HepG2 (cell line): ENCODE measurements around the gene HADHA. TPM values are rescaled to one million over a fixed set of nuclear protein-coding genes. Genes with fewer than 3 reads are reported as not detected.
A peak's percentile ranks its signal among the peaks of the same experiment; 100 is the strongest.

Experiments used
- ARID4A ChIP-seq: sonication (generic); formaldehyde crosslinking; IDR thresholded peaks from 2 replicates; pipeline ENCODE4 v1.5.0; 2020; ENCODE audit warnings: mild to moderate bottlenecking, missing genetic modification reagents, borderline replicate concordance
- ARNT2 ChIP-seq: sonication (generic); formaldehyde crosslinking; IDR thresholded peaks from 2 replicates; pipeline ENCODE4 v1.8.0; 2022; ENCODE audit warnings: mild to moderate bottlenecking, low read depth, missing genetic modification reagents, moderate library complexity
- CREB1 ChIP-seq, 2 experiments: fragments of 450-650 bp in 1 of 2; IDR thresholded peaks; 2 replicates each; pipeline ENCODE4 v1.6.1; 2016 to 2017; ENCODE audit warnings: control low read depth in 1 of 2, mild to moderate bottlenecking in 1 of 2, missing compliant biosample characterization in 1 of 2, missing genetic modification characterization in 1 of 2
- DBP ChIP-seq: sonication (generic); formaldehyde crosslinking; IDR thresholded peaks from 2 replicates; pipeline ENCODE4 v1.4.0; 2020; ENCODE audit warnings: missing genetic modification reagents; ENCODE audit errors: not compliant biosample characterization
- MXD4 ChIP-seq: IDR thresholded peaks from 2 replicates; pipeline ENCODE4 v1.6.1; 2016; ENCODE audit warnings: mild to moderate bottlenecking, missing biosample characterization, missing genetic modification reagents
- PATZ1 ChIP-seq: sonication (generic); formaldehyde crosslinking; IDR thresholded peaks from 2 replicates; pipeline ENCODE4 v1.4.0; 2020; ENCODE audit warnings: missing genetic modification reagents
- PITX1 ChIP-seq: sonication (generic); formaldehyde crosslinking; IDR thresholded peaks from 2 replicates; pipeline ENCODE4 v1.5.1; 2020; ENCODE audit warnings: mild to moderate bottlenecking, missing genetic modification reagents
- SIN3A ChIP-seq: IDR thresholded peaks from 2 replicates; pipeline ENCODE4 v1.6.1; 2011; ENCODE audit warnings: low read depth, mild to moderate bottlenecking, control low read depth, low read length, borderline replicate concordance
- SP1 ChIP-seq, 2 experiments: fragments of 450-650 bp in 1 of 2; sonication (generic) in 1 of 2; formaldehyde crosslinking in 1 of 2; IDR thresholded peaks; 2 replicates each; pipeline versions ENCODE4 v1.4.0 to v1.6.1; 2016 to 2020; ENCODE audit warnings: missing genetic modification reagents in 1 of 2
- SP5 ChIP-seq: IDR thresholded peaks from 2 replicates; pipeline ENCODE4 v1.6.1; 2016; ENCODE audit warnings: low read depth, borderline replicate concordance
- TBX2 ChIP-seq: sonication (generic); formaldehyde crosslinking; IDR thresholded peaks from 2 replicates; pipeline ENCODE4 v1.5.0; 2020; ENCODE audit warnings: missing genetic modification reagents, mild to moderate bottlenecking, borderline replicate concordance
- YY1 ChIP-seq: IDR thresholded peaks from 2 replicates; pipeline ENCODE4 v1.6.1; 2011; ENCODE audit warnings: low read length, low read depth, moderate library complexity, mild to moderate bottlenecking; ENCODE audit not compliant: insufficient read depth, insufficient replicate concordance
- ZBTB7A ChIP-seq: sonication (generic); formaldehyde crosslinking; IDR thresholded peaks from 2 replicates; pipeline ENCODE4 v1.8.0; 2022; ENCODE audit warnings: mild to moderate bottlenecking, missing genetic modification reagents
- ZNF136 ChIP-seq: sonication (generic); formaldehyde crosslinking; IDR thresholded peaks from 2 replicates; pipeline ENCODE4 v1.8.1; 2022; ENCODE audit warnings: low read depth, mild to moderate bottlenecking, moderate library complexity, missing genetic modification reagents
- ZNF33B ChIP-seq: sonication (generic); formaldehyde crosslinking; IDR thresholded peaks from 2 replicates; pipeline ENCODE4 v1.5.1; 2020; ENCODE audit warnings: mild to moderate bottlenecking, missing genetic modification reagents
- ZNF629 ChIP-seq: sonication (generic); formaldehyde crosslinking; conservative IDR thresholded peaks from 2 replicates; pipeline ENCODE4 v1.5.0; 2020; ENCODE audit warnings: missing genetic modification reagents
- ZNF768 ChIP-seq: sonication (generic); formaldehyde crosslinking; IDR thresholded peaks from 2 replicates; pipeline ENCODE4 v1.4.0; 2020; ENCODE audit warnings: missing genetic modification reagents
- ZNF770 ChIP-seq: sonication (generic); formaldehyde crosslinking; IDR thresholded peaks from 2 replicates; pipeline ENCODE4 v1.5.0; 2020; ENCODE audit warnings: mild to moderate bottlenecking, missing genetic modification reagents
- ZNF782 ChIP-seq: sonication (generic); formaldehyde crosslinking; IDR thresholded peaks from 2 replicates; pipeline ENCODE4 v1.4.0; 2020; ENCODE audit warnings: missing genetic modification reagents, mild to moderate bottlenecking, borderline replicate concordance
- polyA plus RNA-seq, 8 experiments: library from polyadenylated mRNA; depleted of rRNA in 3 of 8; stranded (reverse) in 7 of 8; unstranded in 1 of 8; fragments of >200 nt; fragmentation: Illumina TruSeq in 4 of 8; extraction: Trizol in 4 of 8; gene quantifications; 2 replicates each; pipeline versions ENCODE4 v1.2.1 to v1.2.3, GENCODE V29; 2011 to 2016; ENCODE audit warnings: low read depth in 4 of 8, missing spikeins in 1 of 8, mixed read lengths in 1 of 8; ENCODE audit not compliant: insufficient read depth in 1 of 8
- total RNA-seq, 5 experiments: library from RNA; depleted of rRNA; stranded (reverse); fragments of >200 nt; fragmentation: Illumina TruSeq; extraction: Trizol; gene quantifications; 2 replicates each; pipeline ENCODE4 v1.2.3, GENCODE V29; 2016; ENCODE audit warnings: low read depth in 1 of 5

HADHA gene
- total and polyA plus RNA-seq, 2 of the 13 experiments (the other 11 are each of a cell fraction or from before 2014, with no cell fraction given) = 102 to 270 TPM

- TF ChIP-seq DBP (CRISPR knock-in tag) = no peak
- TF ChIP-seq ZNF782 (CRISPR knock-in tag) = no peak
- peak; percentile 54; the same call in 1 of the 2 replicates for TF ChIP-seq ZNF768 (CRISPR knock-in tag)
- TF ChIP-seq SIN3A = no peak
- peak; percentile 19; the same call in 1 of the 2 replicates for TF ChIP-seq TBX2
- no peak for TF ChIP-seq CREB1 (IDR thresholded peaks at IDR 0.05)
- TF ChIP-seq CREB1 (CRISPR knock-in tag; IDR thresholded peaks at IDR 0.05) = no peak
- TF ChIP-seq ZNF136 (CRISPR knock-in tag) = no peak
- TF ChIP-seq ARID4A = peak; percentile 30; the same call in 1 of the 2 replicates
- peak; percentile 67; the same call in 1 of the 2 replicates for TF ChIP-seq SP5 (CRISPR knock-in tag)
- 0 out of 2 replicates have a peak, but pooled peaks have one; percentile 22 for TF ChIP-seq MXD4
- TF ChIP-seq ZNF629 (CRISPR knock-in tag) = peak; percentile 42; the same call in 1 of the 2 replicates
- TF ChIP-seq PATZ1 (CRISPR knock-in tag) = peak; percentile 71
- TF ChIP-seq ZNF770 (CRISPR knock-in tag) = peak; percentile 92
- no peak for TF ChIP-seq PITX1
- no peak for TF ChIP-seq ZNF33B (CRISPR knock-in tag)
- no peak for TF ChIP-seq SP1 (IDR thresholded peaks at IDR 0.05)
- 0 out of 2 replicates have a peak, but pooled peaks have one; percentile 18 for TF ChIP-seq SP1 (CRISPR knock-in tag; IDR thresholded peaks at IDR 0.05)
- peak; percentile 62 for TF ChIP-seq YY1
- TF ChIP-seq ARNT2 (CRISPR knock-in tag) = 0 out of 2 replicates have a peak, but pooled peaks have one; percentile 46
- TF ChIP-seq ZBTB7A (CRISPR knock-in tag) = peak; percentile 50; the same call in 1 of the 2 replicates
These were observed 65.5 kb downstream of the HADHA start (continued) for GRCh38 chr2:26178746-26179436.
